Measurements from ENCODE around the gene TMEM120B.

The TMEM120B gene

GRCh38 chr12:121796855-121797751 is 84.6 kb downstream of the TMEM120B start:
- H3K27ac ChIP-seq (ENCODE audit: low read length) = no peak overlapping the region
- H3K27me3 ChIP-seq (ENCODE audit: low read depth, low read length) = no peaks in the 10 kb centered on the region
- H3K79me2 ChIP-seq (ENCODE audit: low read length) = peaks cover 57% of the 10 kb centered on the region
- H3K9me3 ChIP-seq (ENCODE audit: insufficient read depth, low read length) = no peaks in the 10 kb centered on the region
- H2AFZ ChIP-seq (ENCODE audit: low read depth, low read length) = no peak overlapping the region
- no peak overlapping the region for H3K9ac ChIP-seq (ENCODE audit: low read length)
- no peak overlapping the region for H3K4me3 ChIP-seq (ENCODE audit: low read length)
- peaks cover 32% of the 10 kb centered on the region for H3K4me1 ChIP-seq (ENCODE audit: low read length)
- H3K36me3 ChIP-seq (replicated peaks; ENCODE audit: low read depth, low read length) = peaks cover 18% of the 10 kb centered on the region
- H3K4me2 ChIP-seq (ENCODE audit: low read length) = no peak overlapping the region
- TF ChIP-seq CTCF (IDR thresholded peaks at IDR 0.05; ENCODE audit: low read depth, low read length) (no peak), EZH2phosphoT487 (IDR thresholded peaks at IDR 0.05; ENCODE audit: low read depth) (no peak)
- H4K20me1 ChIP-seq (ENCODE audit: insufficient read depth, low read length) = 0 out of 2 replicates have a peak, but pooled peaks cover 4% of the 10 kb centered on the region

- TF ChIP-seq EZH2phosphoT487 (IDR thresholded peaks at IDR 0.05; ENCODE audit: low read depth) (no peak), CTCF (IDR thresholded peaks at IDR 0.05; ENCODE audit: low read depth, low read length) (no peak)
- Histone ChIP-seq H4K20me1 (ENCODE audit: insufficient read depth, low read length) (0 out of 2 replicates have a peak, but pooled peaks cover 4% of the 10 kb centered on the region), H3K27ac (ENCODE audit: low read length) (no peak overlapping the region), H3K9me3 (ENCODE audit: insufficient read depth, low read length) (no peaks in the 10 kb centered on the region), H3K4me1 (ENCODE audit: low read length) (peaks cover 32% of the 10 kb centered on the region), H3K4me3 (ENCODE audit: low read length) (no peak overlapping the region), H3K27me3 (ENCODE audit: low read depth, low read length) (no peaks in the 10 kb centered on the region), H2AFZ (ENCODE audit: low read depth, low read length) (no peak overlapping the region), H3K9ac (ENCODE audit: low read length) (no peak overlapping the region), H3K79me2 (ENCODE audit: low read length) (peaks cover 53% of the 10 kb centered on the region), H3K36me3 (replicated peaks; ENCODE audit: low read depth, low read length) (peaks cover 9% of the 10 kb centered on the region), H3K4me2 (ENCODE audit: low read length) (no peak overlapping the region)
Observed at GRCh38 chr12:121797937-121798786, 85.6 kb downstream of the TMEM120B start.

GRCh38 chr12:121798787-121799155 is 86.2 kb downstream of the TMEM120B start:
- Histone ChIP-seq H3K79me2 (ENCODE audit: low read length) (peaks cover 48% of the 10 kb centered on the region), H3K36me3 (replicated peaks; ENCODE audit: low read depth, low read length) (peaks cover 9% of the 10 kb centered on the region), H3K9ac (ENCODE audit: low read length) (no peak overlapping the region), H3K9me3 (ENCODE audit: insufficient read depth, low read length) (no peaks in the 10 kb centered on the region), H3K4me1 (ENCODE audit: low read length) (peaks cover 32% of the 10 kb centered on the region), H3K27ac (ENCODE audit: low read length) (no peak overlapping the region), H3K4me2 (ENCODE audit: low read length) (peak overlapping the region; percentile 91), H4K20me1 (ENCODE audit: insufficient read depth, low read length) (0 out of 2 replicates have a peak, but pooled peaks cover 4% of the 10 kb centered on the region), H3K4me3 (ENCODE audit: low read length) (no peak overlapping the region), H3K27me3 (ENCODE audit: low read depth, low read length) (no peaks in the 10 kb centered on the region), H2AFZ (ENCODE audit: low read depth, low read length) (no peak overlapping the region)
- TF ChIP-seq EZH2phosphoT487 (IDR thresholded peaks at IDR 0.05; ENCODE audit: low read depth) (no peak), CTCF (IDR thresholded peaks at IDR 0.05; ENCODE audit: low read depth, low read length) (no peak)

Measured in OCI-LY3 (cell line).